NCI-H1105 treated with DMSO at 0.1 percent for 48 hours (cell line): ENCODE data around the gene RAB26.

Experiments used
- DNase-seq: peaks from one replicate; lab custom pipeline; 2025; lab: John Stamatoyannopoulos, UW

RAB26 gene

GRCh38 chr16:2159175-2159838 lies 10.9 kb downstream of the RAB26 start:
- no peak for DNase-seq

- no peak for DNase-seq
Measured at GRCh38 chr16:2160915-2161551, 12.6 kb downstream of the RAB26 start.

- DNase-seq, result no peak
Measured at GRCh38 chr16:2161911-2162310, 13.5 kb downstream of the RAB26 start.

- DNase-seq, result no peak
Measured at GRCh38 chr16:2162676-2163118, 14.3 kb downstream of the RAB26 start.

- no peak for DNase-seq
Measured at GRCh38 chr16:2163211-2163881, 14.9 kb downstream of the RAB26 start.

- no peak for DNase-seq
Measured at GRCh38 chr16:2165861-2166260, 17.4 kb downstream of the RAB26 start.

- no peak for DNase-seq
Measured at GRCh38 chr16:2166263-2167067, 18.0 kb downstream of the RAB26 start.

GRCh38 chr16:2167068-2167638 lies 18.7 kb downstream of the RAB26 start:
- DNase-seq, result no peak

GRCh38 chr16:2170080-2170479 lies 21.7 kb downstream of the RAB26 start:
- no peak for DNase-seq

GRCh38 chr16:2170587-2171435 lies 22.4 kb downstream of the RAB26 start:
- no peak for DNase-seq

- no peak for DNase-seq
Measured at GRCh38 chr16:2171601-2172178, 23.3 kb downstream of the RAB26 start.

GRCh38 chr16:2172688-2173335 lies 24.4 kb downstream of the RAB26 start:
- no peak for DNase-seq

GRCh38 chr16:2173366-2173765 lies 24.9 kb downstream of the RAB26 start:
- DNase-seq, result no peak

GRCh38 chr16:2173916-2174315 lies 25.5 kb downstream of the RAB26 start:
- no peak for DNase-seq

- DNase-seq, result no peak
Measured at GRCh38 chr16:2174396-2175131, 26.1 kb downstream of the RAB26 start.

- no peak for DNase-seq
Measured at GRCh38 chr16:2175454-2175853, 27.0 kb downstream of the RAB26 start.

- DNase-seq, result no peak
Measured at GRCh38 chr16:2176047-2176446, 27.6 kb downstream of the RAB26 start.

- no peak for DNase-seq
Measured at GRCh38 chr16:2177101-2177500, 28.7 kb downstream of the RAB26 start.

GRCh38 chr16:2177561-2177960 lies 29.1 kb downstream of the RAB26 start:
- no peak for DNase-seq
